ENCODE results near the gene LRRK1.

LRRK1 gene

GRCh38 chr15:101044625-101045235, 125.6 kb downstream of the LRRK1 start:
- no peak for DNase-seq (ENCODE audit: low spot score)

- no peak for DNase-seq (ENCODE audit: low spot score)
These were observed 126.1 kb downstream of the LRRK1 start for GRCh38 chr15:101045236-101045646.

GRCh38 chr15:101045835-101046691, 126.9 kb downstream of the LRRK1 start:
- no peak for DNase-seq (ENCODE audit: low spot score)

- no peak for DNase-seq (ENCODE audit: low spot score)
These were observed 127.7 kb downstream of the LRRK1 start for GRCh38 chr15:101046826-101047225.

GRCh38 chr15:101047301-101047781, 128.2 kb downstream of the LRRK1 start:
- DNase-seq (ENCODE audit: low spot score) = no peak

GRCh38 chr15:101048176-101048575, 129.0 kb downstream of the LRRK1 start:
- DNase-seq (ENCODE audit: low spot score) = no peak

GRCh38 chr15:101048581-101049030, 129.4 kb downstream of the LRRK1 start:
- no peak for DNase-seq (ENCODE audit: low spot score)

GRCh38 chr15:101049282-101049681, 130.1 kb downstream of the LRRK1 start:
- DNase-seq (ENCODE audit: low spot score) = no peak

- no peak for DNase-seq (ENCODE audit: low spot score)
These were observed 130.9 kb downstream of the LRRK1 start for GRCh38 chr15:101049856-101050622.

GRCh38 chr15:101050623-101051290, 131.6 kb downstream of the LRRK1 start:
- no peak for DNase-seq (ENCODE audit: low spot score)

- DNase-seq (ENCODE audit: low spot score) = no peak
These were observed 132.3 kb downstream of the LRRK1 start for GRCh38 chr15:101051291-101052030.

- no peak for DNase-seq (ENCODE audit: low spot score)
These were observed 133.0 kb downstream of the LRRK1 start for GRCh38 chr15:101052031-101052620.

GRCh38 chr15:101052681-101053121, 133.5 kb downstream of the LRRK1 start:
- no peak for DNase-seq (ENCODE audit: low spot score)

- no peak for DNase-seq (ENCODE audit: low spot score)
These were observed 134.1 kb downstream of the LRRK1 start for GRCh38 chr15:101053261-101053660.

GRCh38 chr15:101054116-101054515, 135.0 kb downstream of the LRRK1 start:
- DNase-seq (ENCODE audit: low spot score) = no peak

GRCh38 chr15:101054991-101055390, 135.8 kb downstream of the LRRK1 start:
- no peak for DNase-seq (ENCODE audit: low spot score)

GRCh38 chr15:101055411-101055810, 136.3 kb downstream of the LRRK1 start:
- DNase-seq (ENCODE audit: low spot score) = no peak

GRCh38 chr15:101056366-101057334, 137.5 kb downstream of the LRRK1 start:
- no peak for DNase-seq (ENCODE audit: low spot score)

- DNase-seq (ENCODE audit: low spot score) = no peak
These were observed 138.8 kb downstream of the LRRK1 start for GRCh38 chr15:101057841-101058407.
